Activated CD8-positive, alpha-beta T cell treated with anti-CD3 and anti-CD28 coated beads for 36 hours (primary cell): ENCODE measurements around the gene IMP3. TPM values are rescaled to one million over a fixed set of nuclear protein-coding genes. Genes with fewer than 3 reads are reported as not detected.
A peak's percentile ranks its signal among the peaks of the same experiment; 100 is the strongest.

Experiments used
- ATAC-seq: fragments of 200-7000 bp; cut with Tn5 transposase; one replicate; pipeline ENCODE4 v1.10.0; 2021; ENCODE audit warnings: mild to moderate bottlenecking, moderate library complexity
- CTCF ChIA-PET: fragments of 350-600 bp; sonication (Branson Sonifier 250); formaldehyde crosslinking; loops from one replicate; lab custom pipeline; 2021; ENCODE audit warnings: antibody characterized with exemption; lab: Charles Lee
- POLR2A ChIA-PET: fragments of 350-600 bp; sonication (Branson Sonifier 250); formaldehyde crosslinking; loops from one replicate; lab custom pipeline; 2021; ENCODE audit warnings: antibody characterized with exemption; lab: Charles Lee
- DNase-seq: peaks from one replicate; pipeline ENCODE4 v3.0.0-alpha.2; 2020
- H3K27ac Mint-ChIP-seq: one replicate; pipeline ENCODE4 v1.8.0; 2021; ENCODE audit warnings: mild to moderate bottlenecking, mixed read lengths
- H3K27me3 Mint-ChIP-seq: one replicate; pipeline ENCODE4 v1.8.0; 2021; ENCODE audit warnings: mixed read lengths
- H3K36me3 Mint-ChIP-seq: one replicate; pipeline ENCODE4 v1.8.0; 2021; ENCODE audit warnings: low read depth, mixed read lengths
- H3K4me1 Mint-ChIP-seq: one replicate; pipeline ENCODE4 v1.8.0; 2021; ENCODE audit warnings: low read depth, mixed read lengths
- H3K4me3 Mint-ChIP-seq: one replicate; pipeline ENCODE4 v1.8.0; 2021; ENCODE audit warnings: mild to moderate bottlenecking, moderate library complexity, mixed read lengths
- H3K9me3 Mint-ChIP-seq: one replicate; pipeline ENCODE4 v1.8.0; 2021; ENCODE audit warnings: mixed read lengths
- intact Hi-C: fragments of 100-400 bp; cut with micrococcal nuclease; formaldehyde crosslinking; loops from one replicate; pipeline ENCODE4 v1.10.0; 2022
- total RNA-seq, 2 experiments: library from RNA; stranded (reverse); gene quantifications; one replicate each; pipeline ENCODE4 v1.2.3, GENCODE V29; 2021
- TF ChIP-seq, protein P1 (sequence below): fragments of 200-600 bp; IDR thresholded peaks from one replicate; pipeline ENCODE4 v1.8.0; 2022; ENCODE audit warnings: antibody characterized with exemption, mild to moderate bottlenecking

IMP3 gene
- total RNA-seq, 2 experiments from 2014 or later, result 101 to 105 TPM

DNA sequence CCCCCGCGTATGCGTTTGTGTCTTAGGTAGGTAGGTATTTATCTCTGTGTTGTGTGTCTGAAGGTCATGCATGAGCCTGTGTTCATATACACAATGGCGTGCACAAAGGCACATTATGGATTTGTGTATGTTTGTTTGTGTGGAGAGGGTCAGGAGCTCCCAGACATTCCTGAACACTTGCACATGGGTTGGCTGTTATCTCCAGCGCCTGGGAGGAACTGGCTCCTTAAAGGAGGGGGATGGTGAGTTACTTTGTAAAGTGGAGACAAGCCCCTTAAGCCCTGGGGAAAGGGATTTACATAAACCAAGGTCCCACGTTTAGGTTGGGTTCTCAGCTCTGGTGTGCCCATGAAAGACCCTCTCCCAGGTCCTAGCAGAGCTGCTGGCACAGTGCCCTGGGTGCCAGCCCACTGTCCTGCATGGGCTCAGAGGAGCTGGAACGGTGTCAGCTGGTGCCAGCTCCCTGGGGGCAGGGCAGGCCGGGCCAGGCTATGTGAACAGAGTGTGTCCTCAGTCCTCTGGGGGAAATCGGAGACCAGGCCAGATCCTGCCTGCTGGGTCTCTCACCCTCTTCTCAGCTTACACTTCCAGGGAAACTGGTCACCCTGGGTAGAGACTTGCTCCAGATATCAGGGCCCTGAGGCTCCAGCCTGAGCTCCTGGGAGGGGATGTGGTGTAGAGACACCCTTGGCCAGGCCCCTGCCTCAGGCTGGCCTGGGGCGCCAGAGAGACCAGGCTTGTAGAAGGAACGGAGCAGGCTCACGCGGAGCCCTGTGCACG is 32.8 kb upstream of the IMP3 start:
- TF ChIP-seq, protein P1, sequence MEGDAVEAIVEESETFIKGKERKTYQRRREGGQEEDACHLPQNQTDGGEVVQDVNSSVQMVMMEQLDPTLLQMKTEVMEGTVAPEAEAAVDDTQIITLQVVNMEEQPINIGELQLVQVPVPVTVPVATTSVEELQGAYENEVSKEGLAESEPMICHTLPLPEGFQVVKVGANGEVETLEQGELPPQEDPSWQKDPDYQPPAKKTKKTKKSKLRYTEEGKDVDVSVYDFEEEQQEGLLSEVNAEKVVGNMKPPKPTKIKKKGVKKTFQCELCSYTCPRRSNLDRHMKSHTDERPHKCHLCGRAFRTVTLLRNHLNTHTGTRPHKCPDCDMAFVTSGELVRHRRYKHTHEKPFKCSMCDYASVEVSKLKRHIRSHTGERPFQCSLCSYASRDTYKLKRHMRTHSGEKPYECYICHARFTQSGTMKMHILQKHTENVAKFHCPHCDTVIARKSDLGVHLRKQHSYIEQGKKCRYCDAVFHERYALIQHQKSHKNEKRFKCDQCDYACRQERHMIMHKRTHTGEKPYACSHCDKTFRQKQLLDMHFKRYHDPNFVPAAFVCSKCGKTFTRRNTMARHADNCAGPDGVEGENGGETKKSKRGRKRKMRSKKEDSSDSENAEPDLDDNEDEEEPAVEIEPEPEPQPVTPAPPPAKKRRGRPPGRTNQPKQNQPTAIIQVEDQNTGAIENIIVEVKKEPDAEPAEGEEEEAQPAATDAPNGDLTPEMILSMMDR, result no peak
- no peak for DNase-seq
- CTCF ChIA-PET, result interaction anchor here (1.9 to 3.3 kb wide), 2 partner anchors 12 to 76 kb away, joined by 4 to 14 read pairs; no protein-coding TSS in a partner anchor

DNA sequence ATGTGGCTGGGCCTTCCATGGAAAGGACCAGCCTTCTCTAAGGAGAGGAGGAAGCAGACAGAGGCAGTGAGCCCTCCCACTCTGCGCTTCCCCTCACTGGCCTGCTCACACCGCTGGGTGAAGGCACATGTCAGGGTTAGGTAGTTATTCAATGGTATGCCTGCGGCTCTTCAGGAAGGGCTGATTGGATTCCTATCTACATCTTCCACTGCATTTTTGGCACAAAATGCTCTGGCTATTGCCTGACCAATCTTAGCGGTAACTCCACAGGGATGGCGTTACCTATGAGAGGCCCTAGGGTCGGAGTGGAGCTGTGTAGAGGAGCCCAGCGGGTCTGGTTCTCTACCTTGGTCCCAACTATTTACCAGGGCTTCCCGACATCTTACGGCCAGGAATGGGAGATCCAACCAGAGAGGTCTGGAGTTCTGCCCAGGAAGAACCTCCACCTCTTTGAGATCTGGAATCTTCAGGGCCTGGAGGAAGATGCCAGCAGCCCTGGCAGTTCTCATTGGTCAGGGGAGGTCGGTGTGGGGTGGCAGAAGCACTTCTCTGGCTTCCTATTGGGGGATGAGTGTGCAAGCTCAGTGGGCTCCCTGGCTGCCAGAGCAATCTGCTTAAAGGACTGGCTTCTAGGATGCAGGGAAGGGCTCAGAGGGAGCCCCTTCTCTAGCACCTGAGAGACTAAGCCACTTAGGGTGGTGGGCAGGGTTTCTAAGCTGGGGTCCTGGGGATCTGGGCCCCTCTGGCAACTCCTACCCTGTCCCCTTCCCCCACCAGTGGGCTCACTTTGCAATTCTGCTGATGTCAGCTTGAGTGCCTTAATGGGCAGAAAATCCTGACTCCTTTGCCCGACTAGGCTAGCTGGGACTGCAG is 31.9 kb upstream of the IMP3 start:
- Mint-ChIP-seq H3K4me1 (no peaks in the 10 kb centered on the region), H3K27ac (no peak overlapping the region), H3K4me3 (no peak overlapping the region), H3K9me3 (no peaks in the 10 kb centered on the region), H3K27me3 (no peaks in the 10 kb centered on the region), H3K36me3 (no peaks in the 10 kb centered on the region)
- TF ChIP-seq, protein P1, result no peak
- ChIA-PET POLR2A (no interaction called here), CTCF (interaction anchor here (1.9 to 3.3 kb wide), 2 partner anchors 13 to 75 kb away, joined by 4 to 14 read pairs; no protein-coding TSS in a partner anchor)
- DNase-seq (no peak), ATAC-seq (no peak)
- intact Hi-C loops, result no loop called here

More for the DNA sequence above, 32.8 kb upstream of the IMP3 start:
- ATAC-seq, result no peak
- no peaks in the 10 kb centered on the region for H3K9me3 Mint-ChIP-seq
- intact Hi-C loops, result no loop called here
- H3K27ac Mint-ChIP-seq, result no peak overlapping the region
- POLR2A ChIA-PET, result interaction anchor here (0.5 kb wide), 1 partner anchor 256 kb away, joined by 3 read pairs; no protein-coding TSS in a partner anchor
- no peaks in the 10 kb centered on the region for H3K36me3 Mint-ChIP-seq
- H3K4me1 Mint-ChIP-seq, result no peaks in the 10 kb centered on the region
- no peaks in the 10 kb centered on the region for H3K27me3 Mint-ChIP-seq
- H3K4me3 Mint-ChIP-seq, result no peak overlapping the region

DNA sequence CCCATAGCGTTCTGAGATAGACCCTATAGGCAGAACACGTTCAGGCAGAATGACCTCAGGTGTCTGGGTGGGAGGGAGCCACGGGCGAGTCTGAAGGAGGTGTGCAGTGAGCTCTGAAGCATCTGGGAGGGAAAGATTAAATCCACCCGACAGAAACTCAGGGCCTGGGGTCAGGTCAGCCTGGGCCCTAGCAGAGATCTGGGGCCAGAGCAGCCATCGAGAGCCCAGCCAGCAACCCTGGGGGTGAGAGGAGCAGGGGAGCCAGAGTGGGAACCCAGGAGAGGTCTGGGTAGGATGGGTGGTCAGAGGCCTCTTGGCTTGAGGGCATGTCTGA is 29.8 kb upstream of the IMP3 start:
- ATAC-seq (no peak), DNase-seq (no peak)
- Mint-ChIP-seq H3K9me3 (no peaks in the 10 kb centered on the region), H3K36me3 (no peaks in the 10 kb centered on the region), H3K27me3 (no peaks in the 10 kb centered on the region), H3K4me1 (no peaks in the 10 kb centered on the region), H3K4me3 (no peak overlapping the region), H3K27ac (no peak overlapping the region)
- ChIA-PET POLR2A (no interaction called here), CTCF (interaction anchor here (1.2 to 3.3 kb wide), 2 partner anchors 15 to 28 kb away, joined by 3 to 14 read pairs; no protein-coding TSS in a partner anchor)
- intact Hi-C loops, result no loop called here
- TF ChIP-seq, protein P1, result no peak

DNA sequence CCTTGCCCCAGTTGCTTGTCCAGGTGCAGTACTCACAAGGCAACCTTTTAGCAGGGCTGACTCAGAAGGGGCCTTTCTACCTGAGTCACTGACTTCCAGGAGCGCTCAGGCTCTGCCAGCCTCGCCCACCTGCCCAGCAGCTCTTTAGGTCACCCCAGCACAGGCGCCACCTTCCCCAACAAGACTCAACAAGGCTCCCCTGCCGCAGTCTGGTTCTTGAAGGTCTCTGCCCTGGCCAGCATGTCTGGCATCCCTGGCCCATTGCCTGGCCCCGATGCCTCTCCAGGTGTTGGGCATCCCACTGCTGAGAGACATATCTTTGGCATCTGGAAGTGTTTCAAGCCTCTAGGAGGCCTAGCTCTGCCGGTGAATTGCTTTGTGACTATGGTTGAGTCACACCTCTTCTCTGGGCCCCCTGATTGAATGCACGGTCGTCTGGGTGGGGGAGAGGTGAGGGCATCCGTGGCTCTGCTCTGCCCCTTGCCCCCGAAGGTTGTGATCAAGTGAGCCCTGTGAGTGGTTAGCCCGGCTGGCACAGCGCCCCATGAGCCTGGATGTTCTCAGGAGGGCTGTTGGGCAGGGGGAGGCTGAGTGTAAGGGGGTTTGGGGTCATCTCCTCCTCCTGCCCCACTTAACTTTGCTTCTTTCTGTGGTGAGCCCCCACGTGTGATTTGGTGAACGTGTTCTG is 29.3 kb upstream of the IMP3 start:
- ATAC-seq (peak; percentile 75), DNase-seq (peak; percentile 16)
- Mint-ChIP-seq H3K4me1 (no peaks in the 10 kb centered on the region), H3K27me3 (no peaks in the 10 kb centered on the region), H3K36me3 (no peaks in the 10 kb centered on the region), H3K9me3 (no peaks in the 10 kb centered on the region), H3K27ac (no peak overlapping the region), H3K4me3 (no peak overlapping the region)
- TF ChIP-seq, protein P1, result no peak
- POLR2A ChIA-PET, result no interaction called here
- intact Hi-C loops, result no loop called here
- CTCF ChIA-PET, result interaction anchor here (0.8 to 1.3 kb wide), 4 partner anchors 9 to 28 kb away, joined by 3 to 5 read pairs (median 4); partner anchors contain the start of gene SNX33
